Right lobe of liver (tissue), 4 donors: ENCODE data around the gene SRP9.
"Not testable (repeated sequence)": the region's sequence is repeated elsewhere in the genome, so short reads cannot be mapped to it uniquely, and the experiment has no call there.

Experiments
- CTCF ChIP-seq, 4 donors: fragments of 200-600 bp in 3 of 4; fragments of 450-650 bp in 1 of 4; IDR thresholded peaks; one replicate each; pipeline versions ENCODE4 v1.5.1 to v1.8.0; 2016 to 2022; ENCODE audit warnings: antibody characterized with exemption in 4 of 4, mild to moderate bottlenecking in 2 of 4
- POLR2A ChIP-seq: fragments of 450-650 bp; IDR thresholded peaks from one replicate; pipeline ENCODE4 v1.6.1; 2017; ENCODE audit warnings: antibody characterized with exemption, mild to moderate bottlenecking
- donor health status: DM: no; HTN: no; CAD: no.
- donor health status: DM: no; HTN: no; CAD: no.
- donor health status: DM: no; HTN: yes; CAD: no.

GRCh38 chr1:225801146-225801545 is 23.5 kb downstream of the SRP9 start:
- not testable (repeated sequence) for TF ChIP-seq POLR2A; CTCF (IDR thresholded peaks at IDR 0.05)
